Gastrocnemius medialis (tissue), 4 donors: Measurements from ENCODE around the gene UBASH3B. TPM values are rescaled to one million over a fixed set of nuclear protein-coding genes. Genes with fewer than 3 reads are reported as not detected.

Source experiments
- ATAC-seq, 2 donors: fragments of 150-250 bp; one replicate each; pipeline ENCODE4 v1.9.1; 2016
- DNase-seq, 2 donors: peaks; one replicate each; pipeline ENCODE4 v3.0.0-alpha.2; 2019
- H3K27ac ChIP-seq, 4 donors: fragments of 200-600 bp; sonication (generic); 1 replicate in 1 of 4; 2 replicates in 3 of 4; pipeline ENCODE4 v1.5.1; 2016 to 2018; ENCODE audit warnings: mild to moderate bottlenecking in 2 of 4, moderate library complexity in 1 of 4
- H3K27me3 ChIP-seq, 3 donors: fragments of 200-600 bp; sonication (generic) in 2 of 3; 1 replicate in 1 of 3; 2 replicates in 2 of 3; pipeline versions ENCODE4 v1.5.1 to v1.6.0; 2016 to 2019; ENCODE audit warnings: mild to moderate bottlenecking in 1 of 3, moderate library complexity in 1 of 3
- H3K36me3 ChIP-seq, 2 donors: fragments of 200-600 bp; sonication (generic) in 1 of 2; one replicate each; pipeline ENCODE4 v1.5.1; 2017 to 2018
- H3K4me1 ChIP-seq, 2 donors: fragments of 200-600 bp; sonication (generic) in 1 of 2; one replicate each; pipeline ENCODE4 v1.5.1; 2016 to 2017; ENCODE audit warnings: mild to moderate bottlenecking in 2 of 2
- H3K4me3 ChIP-seq, 4 donors: fragments of 200-600 bp; sonication (generic) in 3 of 4; 1 replicate in 1 of 4; 2 replicates in 3 of 4; pipeline ENCODE4 v1.5.1; 2016 to 2019; ENCODE audit warnings: mild to moderate bottlenecking in 2 of 4
- H3K9me3 ChIP-seq, 3 donors: fragments of 200-600 bp; sonication (generic) in 2 of 3; 1 replicate in 1 of 3; 2 replicates in 2 of 3; pipeline ENCODE4 v1.5.1; 2016 to 2019
- POLR2A ChIP-seq, 2 donors: fragments of 450-650 bp; IDR thresholded peaks; one replicate each; pipeline ENCODE4 v1.6.1; 2017; ENCODE audit warnings: antibody characterized with exemption in 2 of 2, mild to moderate bottlenecking in 2 of 2, moderate library complexity in 2 of 2
- in situ Hi-C, 4 donors: fragments of 200-750 bp; cut with MboI; loops; one replicate each; pipeline versions ENCODE4 v1.15.0 to v1.8.0; 2017; ENCODE audit warnings: low sequenced_read_pairs in 4 of 4
- intact Hi-C: fragments of 100-400 bp; cut with DNase I; formaldehyde crosslinking; loops from one replicate; pipeline ENCODE4 v1.15.1; 2023; ENCODE audit warnings: low total_unique reads
- total RNA-seq, 4 donors: library from RNA; depleted of rRNA; stranded (reverse); fragments of >200 nt; gene quantifications; one replicate each; pipeline versions ENCODE4 v1.1.0 to v1.2.3, GENCODE V29; 2016
- TF ChIP-seq, protein P1 (sequence below), 5 experiments: fragments of 450-650 bp in 3 of 5; fragments of 200-600 bp in 2 of 5; sonication (generic) in 2 of 5; IDR thresholded peaks in 4 of 5; conservative IDR thresholded peaks in 1 of 5; 1 replicate in 4 of 5; 2 replicates in 1 of 5; pipeline ENCODE4 v1.5.1; 2016 to 2019; ENCODE audit warnings: antibody characterized with exemption in 5 of 5, mild to moderate bottlenecking in 3 of 5, moderate library complexity in 3 of 5

UBASH3B gene
- total RNA-seq, 4 donors from 2014 or later, result 0.32 to 2.9 (median 0.87) TPM

- intact Hi-C loops (no loop called here), in situ Hi-C loops (loop anchor here in 1 of 4 donors (25.0 kb wide), 1 partner anchor 116 kb away; no protein-coding TSS in a partner anchor)
- TF ChIP-seq, protein P1, sequence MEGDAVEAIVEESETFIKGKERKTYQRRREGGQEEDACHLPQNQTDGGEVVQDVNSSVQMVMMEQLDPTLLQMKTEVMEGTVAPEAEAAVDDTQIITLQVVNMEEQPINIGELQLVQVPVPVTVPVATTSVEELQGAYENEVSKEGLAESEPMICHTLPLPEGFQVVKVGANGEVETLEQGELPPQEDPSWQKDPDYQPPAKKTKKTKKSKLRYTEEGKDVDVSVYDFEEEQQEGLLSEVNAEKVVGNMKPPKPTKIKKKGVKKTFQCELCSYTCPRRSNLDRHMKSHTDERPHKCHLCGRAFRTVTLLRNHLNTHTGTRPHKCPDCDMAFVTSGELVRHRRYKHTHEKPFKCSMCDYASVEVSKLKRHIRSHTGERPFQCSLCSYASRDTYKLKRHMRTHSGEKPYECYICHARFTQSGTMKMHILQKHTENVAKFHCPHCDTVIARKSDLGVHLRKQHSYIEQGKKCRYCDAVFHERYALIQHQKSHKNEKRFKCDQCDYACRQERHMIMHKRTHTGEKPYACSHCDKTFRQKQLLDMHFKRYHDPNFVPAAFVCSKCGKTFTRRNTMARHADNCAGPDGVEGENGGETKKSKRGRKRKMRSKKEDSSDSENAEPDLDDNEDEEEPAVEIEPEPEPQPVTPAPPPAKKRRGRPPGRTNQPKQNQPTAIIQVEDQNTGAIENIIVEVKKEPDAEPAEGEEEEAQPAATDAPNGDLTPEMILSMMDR (IDR thresholded peaks at IDR 0.05 in 4 of 5, conservative IDR thresholded peaks at IDR 0.05 in 1 of 5), result no peak
- TF ChIP-seq POLR2A (IDR thresholded peaks at IDR 0.05), result no peak
- DNase-seq (no peak), ATAC-seq (no peak)
- Histone ChIP-seq H3K9me3 (no peaks in the 10 kb centered on the region), H3K4me3 (no peak overlapping the region), H3K27ac (no peak overlapping the region), H3K36me3 (no peaks in the 10 kb centered on the region), H3K4me1 (no peaks in the 10 kb centered on the region), H3K27me3 (peaks cover 0 to 3% (median 0%) of the 10 kb centered on the region in 3 donors)
These were observed 8.8 kb upstream of the UBASH3B start for GRCh38 chr11:122646549-122647340.

DNA sequence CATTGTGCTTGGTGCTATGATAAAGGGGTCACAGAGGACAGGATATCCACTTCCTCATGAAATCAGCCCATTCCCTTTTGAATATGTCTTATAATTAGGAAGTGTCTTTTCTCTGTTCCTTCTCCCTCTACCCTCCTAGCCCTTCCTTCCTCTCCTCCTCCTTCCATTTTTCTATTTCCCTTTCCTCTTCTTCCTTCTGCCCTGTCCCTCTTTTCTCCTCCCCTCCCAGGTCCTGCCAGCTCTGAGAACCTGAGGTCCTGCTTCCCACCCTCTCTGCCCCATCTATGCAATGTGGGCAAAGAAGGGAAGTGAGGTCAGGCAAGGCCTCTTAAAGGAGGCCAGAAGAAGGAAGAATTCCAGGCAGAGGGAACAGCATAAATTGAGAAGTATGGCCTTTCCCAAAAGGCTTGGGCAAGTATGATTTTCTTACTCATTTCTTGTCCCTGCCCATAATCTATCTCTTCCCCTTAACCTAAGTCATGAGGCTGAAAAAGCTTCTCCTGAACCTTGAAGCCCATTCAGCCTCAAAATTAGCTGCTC, 7.7 kb upstream of the UBASH3B start:
- DNase-seq, result no peak
- no peaks in the 10 kb centered on the region for H3K36me3 ChIP-seq
- no peak for TF ChIP-seq POLR2A (IDR thresholded peaks at IDR 0.05)
- TF ChIP-seq, protein P1 (IDR thresholded peaks at IDR 0.05 in 4 of 5, conservative IDR thresholded peaks at IDR 0.05 in 1 of 5), result no peak
- in situ Hi-C loops, result loop anchor here in 1 of 4 donors (25.0 kb wide), 1 partner anchor 114 kb away; no protein-coding TSS in a partner anchor
- no peak for ATAC-seq
- no peaks in the 10 kb centered on the region for H3K9me3 ChIP-seq
- H3K27me3 ChIP-seq, result peaks cover 0 to 3% (median 3%) of the 10 kb centered on the region in 3 donors
- no peak overlapping the region for H3K4me3 ChIP-seq
- intact Hi-C loops, result no loop called here
- H3K4me1 ChIP-seq, result no peaks in the 10 kb centered on the region
- no peak overlapping the region for H3K27ac ChIP-seq

DNA sequence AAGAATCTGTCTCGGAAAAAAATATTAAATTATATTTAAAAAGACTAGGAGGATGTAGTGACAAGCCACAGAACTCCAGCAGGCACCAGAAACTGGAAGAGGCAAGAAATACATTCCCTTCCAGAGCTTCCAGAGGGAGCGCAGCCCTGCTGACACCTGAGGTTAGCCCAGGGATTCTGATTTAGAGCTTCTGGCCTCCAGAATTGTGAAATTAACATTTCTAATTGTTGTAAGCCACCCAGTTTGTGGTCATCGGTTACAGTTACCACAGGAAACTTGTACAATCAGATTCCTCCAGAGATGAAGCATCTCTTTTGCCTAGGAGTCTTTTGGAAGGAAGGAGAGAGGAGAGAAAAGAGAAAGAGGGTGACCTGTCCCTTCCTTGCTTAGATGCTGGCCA, 6.4 kb upstream of the UBASH3B start:
- Histone ChIP-seq H3K36me3 (no peaks in the 10 kb centered on the region), H3K27ac (no peak overlapping the region), H3K27me3 (peaks cover 0 to 4% (median 3%) of the 10 kb centered on the region in 3 donors), H3K4me3 (no peak overlapping the region), H3K9me3 (no peaks in the 10 kb centered on the region), H3K4me1 (no peaks in the 10 kb centered on the region)
- ATAC-seq, result no peak
- no peak for DNase-seq
- in situ Hi-C loops (loop anchor here in 1 of 4 donors (25.0 kb wide), 1 partner anchor 113 kb away; no protein-coding TSS in a partner anchor), intact Hi-C loops (no loop called here)
- TF ChIP-seq, protein P1 (IDR thresholded peaks at IDR 0.05 in 4 of 5, conservative IDR thresholded peaks at IDR 0.05 in 1 of 5), result no peak
- no peak for TF ChIP-seq POLR2A (IDR thresholded peaks at IDR 0.05)

- in situ Hi-C loops, result no loop called here
- Histone ChIP-seq H3K4me1 (peaks cover 5 to 6% of the 10 kb centered on the region in 2 donors), H3K36me3 (no peaks in the 10 kb centered on the region), H3K9me3 (no peaks in the 10 kb centered on the region), H3K27me3 (peaks cover 0 to 4% (median 3%) of the 10 kb centered on the region in 3 donors), H3K27ac (no peak overlapping the region), H3K4me3 (no peak overlapping the region)
- DNase-seq (no peak), ATAC-seq (no peak)
- intact Hi-C loops, result no loop called here
- TF ChIP-seq, protein P1 (IDR thresholded peaks at IDR 0.05 in 4 of 5, conservative IDR thresholded peaks at IDR 0.05 in 1 of 5), result no peak
- TF ChIP-seq POLR2A (IDR thresholded peaks at IDR 0.05), result no peak
These were observed 4.9 kb upstream of the UBASH3B start for GRCh38 chr11:122650619-122651018.
